GM19238 (cell line): Measurements from ENCODE around the gene CPNE4.
A peak's percentile ranks its signal among the peaks of the same experiment; 100 is the strongest.

Source experiments
- DNase-seq: peaks from one replicate; pipeline ENCODE4 v3.0.0; 2011; ENCODE audit warnings: low spot score; ENCODE audit not compliant: insufficient read length

Gene CPNE4

DNA sequence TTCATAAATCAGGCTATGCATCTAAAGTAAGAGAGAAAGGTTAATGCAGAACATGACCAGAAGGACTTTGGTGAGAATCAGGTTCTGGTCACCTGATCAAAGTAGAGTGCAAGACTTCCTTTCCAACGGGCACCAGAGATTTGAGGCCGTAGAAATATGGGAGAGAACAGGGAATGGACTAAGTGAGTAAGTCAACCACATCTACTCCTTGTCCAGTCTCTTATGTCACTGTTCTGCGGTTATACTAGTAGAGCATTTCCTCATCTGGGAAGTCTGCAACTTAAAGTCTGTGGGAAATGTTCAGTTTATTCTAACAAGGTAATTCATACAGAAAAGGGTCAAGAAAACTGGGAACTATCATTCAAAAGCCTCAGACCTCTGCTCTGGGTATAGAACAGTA lies 232.8 kb downstream of the CPNE4 start:
- no peak for DNase-seq

DNA sequence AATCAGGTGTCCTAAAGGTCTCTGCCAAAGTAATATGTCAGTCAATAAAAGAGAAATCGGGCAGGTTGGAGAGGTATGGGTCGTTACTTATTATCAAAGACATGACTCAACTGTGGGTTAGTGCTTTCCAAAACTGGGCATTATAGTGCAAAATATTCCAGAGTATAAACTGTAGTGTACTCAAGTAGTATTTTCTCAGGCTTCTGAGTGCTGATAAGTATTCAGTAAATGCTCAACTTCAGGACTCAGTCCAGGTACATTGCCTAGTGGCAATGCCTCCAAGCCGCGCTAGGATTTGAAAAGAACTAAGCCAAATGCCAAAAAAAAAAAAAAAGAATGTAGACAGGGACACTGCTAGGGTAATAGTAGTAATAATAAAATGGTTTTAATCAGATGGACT lies 233.2 kb downstream of the CPNE4 start:
- no peak for DNase-seq

DNA sequence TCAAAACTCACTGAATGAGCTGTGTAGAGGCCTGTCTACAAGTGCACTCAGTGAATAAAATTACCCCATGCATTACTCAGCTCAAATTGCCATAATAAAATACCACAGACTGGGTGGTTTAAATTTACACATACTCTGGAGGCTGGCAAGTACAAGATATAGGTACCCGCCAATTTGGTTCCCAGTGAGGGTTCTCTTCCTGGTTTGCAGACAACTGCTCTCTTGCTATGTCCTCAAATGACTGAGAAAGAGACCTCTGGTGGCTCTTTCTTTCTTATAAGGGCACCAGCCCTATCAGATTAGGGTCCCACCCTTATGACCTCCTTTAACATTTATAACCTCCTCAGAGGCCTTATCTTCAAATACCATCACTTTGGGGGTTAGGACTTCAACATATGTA lies 237.0 kb downstream of the CPNE4 start:
- DNase-seq, result no peak

DNA sequence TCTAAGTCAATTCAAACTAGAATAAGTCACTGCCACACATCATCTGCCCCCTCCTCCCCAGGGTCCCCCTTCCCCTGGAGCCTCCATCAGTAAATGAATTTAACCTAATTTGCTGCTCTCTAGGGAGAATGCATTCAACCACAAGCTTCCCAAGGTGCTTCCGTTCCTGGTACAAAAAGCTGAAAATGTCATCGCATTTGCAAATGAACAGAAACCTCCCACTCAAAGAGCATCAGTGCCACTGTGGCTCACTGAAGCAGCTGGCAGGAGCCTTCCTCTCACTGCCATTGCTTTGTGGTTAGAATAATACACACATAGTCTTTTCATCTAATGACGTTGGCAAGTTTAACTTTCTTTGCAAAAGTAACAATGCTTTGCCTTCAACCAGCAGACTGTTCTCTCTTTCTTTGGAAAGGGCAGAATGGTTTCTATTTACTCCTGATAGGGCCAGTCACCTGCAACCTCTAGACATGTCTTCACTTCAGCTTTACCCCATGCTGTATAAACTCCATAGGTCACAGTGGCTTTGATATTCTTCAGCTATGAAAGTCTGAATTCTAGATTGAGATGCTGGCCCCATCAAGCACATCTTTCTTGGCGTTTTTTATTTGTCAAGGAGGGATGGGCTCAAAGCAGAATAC lies 238.1 kb downstream of the CPNE4 start:
- DNase-seq, result no peak

DNA sequence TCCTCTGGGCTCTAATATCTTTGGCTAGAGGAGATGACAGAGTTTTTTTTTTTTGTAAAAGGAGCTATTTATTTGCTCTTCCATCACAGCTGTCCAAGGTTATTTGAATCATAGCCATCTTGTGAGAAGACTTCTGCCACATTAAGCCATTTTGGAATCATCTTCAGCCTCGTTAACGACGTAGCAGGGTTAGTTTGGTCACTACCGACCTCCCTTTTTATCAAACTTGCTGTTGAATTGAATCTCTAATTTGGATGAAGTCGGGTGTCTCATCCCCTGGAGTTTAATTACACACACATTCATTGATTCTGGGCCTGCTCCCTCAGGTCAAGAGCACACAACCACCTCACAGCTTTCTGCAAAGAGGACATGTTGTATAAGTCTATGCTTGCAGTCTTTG lies 238.7 kb downstream of the CPNE4 start:
- no peak for DNase-seq

DNA sequence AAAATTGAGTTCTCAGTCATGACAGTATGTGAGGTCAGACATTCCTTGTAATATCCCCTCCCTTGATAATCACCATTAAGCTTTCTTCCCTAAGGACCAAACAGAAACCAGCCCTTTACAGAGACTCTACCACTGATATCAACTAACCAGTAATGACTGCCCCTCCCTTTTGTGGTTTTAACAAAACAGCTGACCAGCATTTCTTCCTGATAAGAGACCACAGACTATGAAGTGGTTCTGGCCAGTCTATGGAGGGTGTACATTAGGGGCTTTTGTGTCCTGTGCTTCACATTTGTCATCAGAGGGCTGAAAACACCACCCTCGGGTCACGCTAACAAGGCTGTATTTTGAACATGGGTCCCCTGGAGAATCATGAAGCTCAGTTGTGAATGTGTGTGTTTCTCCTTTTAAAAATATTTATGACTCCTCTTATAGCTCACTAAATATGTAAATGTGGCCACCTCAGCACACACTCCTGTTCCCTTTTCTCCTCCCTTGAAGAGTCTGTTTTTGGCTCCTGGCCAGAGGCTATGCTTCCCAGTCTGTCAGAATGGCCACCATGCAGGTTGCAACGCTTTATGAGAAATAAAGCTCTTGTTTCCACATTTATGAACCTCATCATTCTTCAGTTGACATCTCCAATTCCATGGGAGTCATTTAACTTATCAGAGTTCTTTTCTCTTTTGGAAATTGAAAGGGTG lies 239.3 kb downstream of the CPNE4 start:
- no peak for DNase-seq

DNA sequence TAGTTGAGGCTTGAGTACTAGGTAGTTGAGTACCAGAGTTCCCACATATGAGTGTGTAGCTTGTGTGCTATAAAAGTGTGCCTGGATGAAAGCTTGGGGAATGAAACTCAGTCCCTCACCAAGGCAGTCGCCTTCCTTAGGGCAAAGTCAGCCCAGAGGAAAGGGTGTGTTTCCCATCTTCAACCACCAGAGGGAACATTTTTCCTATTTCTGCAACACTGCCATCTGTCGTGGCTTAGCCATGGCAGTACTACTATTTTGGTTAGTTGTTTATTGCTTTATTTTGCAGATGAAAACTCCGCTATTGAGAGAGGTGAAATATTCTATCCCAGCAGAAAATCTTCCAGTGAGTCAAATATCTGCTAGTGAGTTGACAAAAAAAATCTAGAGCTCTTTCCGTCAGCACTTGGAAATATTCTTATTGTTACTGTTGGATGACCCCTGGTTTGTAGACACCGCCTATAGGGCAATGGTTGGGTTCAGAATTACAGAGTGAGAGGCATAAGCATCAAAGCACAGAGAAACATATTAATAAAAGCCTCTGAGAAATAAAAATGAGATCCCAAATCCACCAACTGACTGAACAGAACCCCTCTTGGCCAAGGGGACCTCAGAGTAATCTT lies 239.9 kb downstream of the CPNE4 start:
- peak; percentile 16 for DNase-seq

DNA sequence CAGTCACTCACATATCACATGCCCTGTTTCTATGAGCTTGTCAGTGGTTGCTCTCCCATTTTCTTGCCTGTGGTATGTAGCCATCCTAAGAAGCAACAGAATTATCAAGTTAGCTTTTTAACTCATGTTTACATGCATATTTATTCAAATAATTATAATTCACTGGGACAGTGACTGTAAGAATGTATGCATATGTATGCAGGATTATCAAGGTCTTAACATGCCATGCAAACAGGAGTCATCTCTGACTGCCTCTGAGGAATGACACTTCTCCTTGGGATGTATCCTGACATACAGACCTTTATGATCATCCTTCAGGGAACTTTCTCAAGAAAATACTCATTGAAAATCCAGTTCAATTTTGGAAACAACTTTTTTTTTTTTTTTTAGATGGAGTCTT lies 240.9 kb downstream of the CPNE4 start:
- DNase-seq, result no peak

DNA sequence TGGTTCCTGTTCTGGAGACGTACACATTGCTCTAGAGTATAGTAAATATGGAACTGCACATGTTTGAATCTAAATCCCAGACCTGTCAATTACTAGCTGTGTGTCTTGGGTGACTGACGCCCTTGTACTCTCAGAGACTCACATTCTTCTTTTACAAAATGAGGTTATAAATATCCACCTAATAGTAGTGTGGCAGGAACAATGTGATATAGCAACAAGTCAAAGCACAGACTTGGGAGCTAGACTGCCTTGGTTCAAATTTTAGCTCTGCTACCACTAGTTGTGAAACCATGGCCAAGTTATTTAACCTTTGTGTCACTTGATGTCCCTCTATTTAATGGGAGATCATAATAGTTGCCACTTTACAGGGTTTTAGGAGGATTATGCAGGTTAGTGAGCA lies 245.6 kb downstream of the CPNE4 start:
- DNase-seq, result no peak

DNA sequence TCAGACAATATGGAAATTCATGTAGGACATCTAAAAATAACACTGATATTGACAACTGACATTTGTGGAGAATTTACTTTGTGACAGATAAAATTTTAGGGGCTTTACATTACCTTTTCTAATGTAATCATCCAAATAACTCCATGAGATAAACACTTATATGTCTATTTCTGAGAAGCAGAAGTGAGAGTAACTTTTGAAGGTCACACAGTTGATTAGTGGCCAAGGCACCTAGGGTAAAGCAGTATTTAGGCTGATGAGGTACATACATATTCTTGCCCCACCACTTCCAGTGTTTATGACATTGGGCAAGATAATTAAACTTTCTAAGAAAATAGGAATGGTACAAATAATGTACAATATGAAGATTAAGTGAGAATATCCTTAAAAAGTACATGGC lies 248.4 kb downstream of the CPNE4 start:
- DNase-seq, result no peak

DNA sequence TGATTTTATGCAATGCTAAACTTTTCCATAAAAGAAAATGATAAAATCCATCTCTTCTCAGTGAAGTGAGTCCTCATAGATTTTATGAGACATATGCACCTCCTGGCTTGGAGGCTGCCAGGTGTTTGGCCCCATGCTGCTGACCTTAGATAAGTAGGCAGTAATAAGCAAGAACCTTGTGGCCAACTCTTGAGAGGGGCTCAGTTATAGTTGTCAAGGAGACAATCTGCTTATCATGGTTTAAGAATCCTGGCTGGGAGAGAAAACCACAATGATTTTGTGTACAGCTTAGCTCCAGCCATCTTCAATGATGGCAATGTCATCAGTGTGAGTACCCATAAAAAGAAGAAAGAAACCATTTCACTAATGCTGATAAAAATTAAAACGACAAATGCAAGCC lies 252.1 kb downstream of the CPNE4 start:
- no peak for DNase-seq

DNA sequence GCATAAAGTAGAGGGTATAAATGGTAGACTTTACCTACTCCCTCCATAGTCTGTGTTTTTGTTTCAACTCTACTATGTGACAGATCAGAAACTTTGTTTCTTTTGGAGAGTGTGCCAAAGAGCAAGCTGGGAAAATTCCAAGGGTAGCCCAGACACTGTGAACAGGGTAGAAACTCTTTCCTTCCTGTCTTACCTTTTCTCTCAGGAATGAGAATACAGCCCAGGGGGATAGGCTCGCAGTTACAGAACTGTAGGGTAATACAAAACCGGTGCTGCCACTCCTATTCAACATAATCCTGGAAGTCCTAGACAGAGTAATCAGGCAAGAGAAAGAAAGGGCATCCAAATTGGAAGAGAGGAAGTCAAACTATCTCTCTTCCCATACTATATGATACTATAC lies 256.3 kb downstream of the CPNE4 start:
- DNase-seq, result no peak

DNA sequence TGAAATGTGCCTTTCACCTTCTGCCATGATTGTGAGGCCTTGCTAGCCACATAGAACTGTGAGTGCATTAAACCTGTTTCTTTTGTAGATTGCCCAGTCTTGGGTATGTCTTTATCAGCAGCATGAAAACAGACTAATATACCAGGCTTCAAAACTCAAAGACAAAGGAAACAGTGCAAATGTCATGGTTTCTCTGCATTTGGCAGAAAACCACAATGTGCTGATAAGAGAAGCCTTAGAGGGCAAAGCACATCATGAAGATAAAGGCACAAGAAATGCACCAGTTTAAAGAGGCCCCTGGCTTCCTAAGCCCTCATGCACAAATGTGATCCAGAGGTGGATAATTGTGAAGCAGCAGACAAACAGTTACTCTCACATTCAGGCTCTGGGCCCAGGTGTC lies 259.2 kb downstream of the CPNE4 start:
- DNase-seq, result no peak

DNA sequence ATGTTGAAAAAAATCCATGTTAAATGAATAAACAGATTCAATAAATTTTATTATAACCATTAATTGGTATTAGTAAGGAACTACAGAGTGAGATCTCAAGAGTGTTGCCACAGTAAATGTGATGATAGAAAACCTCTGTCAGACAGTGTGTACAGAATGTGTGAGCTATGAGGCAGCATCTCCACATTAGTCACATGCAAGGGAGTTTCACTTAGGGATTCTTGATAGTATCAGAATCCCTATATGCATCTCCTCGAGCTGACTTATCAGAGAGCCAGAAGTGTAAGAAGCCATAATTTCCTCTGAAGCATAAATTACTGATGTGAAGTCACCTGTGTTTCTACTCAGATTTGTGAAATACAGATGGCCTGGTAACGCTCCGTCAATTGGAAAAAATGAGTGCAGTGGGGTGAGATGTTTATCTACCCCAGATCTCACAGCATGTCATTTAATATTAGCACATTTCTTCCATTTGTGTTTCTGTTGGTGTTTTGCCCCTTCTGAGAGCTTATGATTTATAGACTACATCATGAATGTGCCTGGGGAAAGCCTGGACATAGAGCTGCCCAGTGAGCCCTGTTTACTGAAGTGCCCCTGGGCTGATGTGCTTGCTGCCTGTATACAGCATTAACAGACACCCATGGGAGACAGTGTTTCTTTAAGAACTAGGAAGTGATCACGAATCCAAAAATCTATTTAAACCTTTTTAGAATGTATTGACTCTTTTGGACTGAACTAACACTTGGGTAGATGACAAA lies 262.4 kb downstream of the CPNE4 start:
- no peak for DNase-seq

DNA sequence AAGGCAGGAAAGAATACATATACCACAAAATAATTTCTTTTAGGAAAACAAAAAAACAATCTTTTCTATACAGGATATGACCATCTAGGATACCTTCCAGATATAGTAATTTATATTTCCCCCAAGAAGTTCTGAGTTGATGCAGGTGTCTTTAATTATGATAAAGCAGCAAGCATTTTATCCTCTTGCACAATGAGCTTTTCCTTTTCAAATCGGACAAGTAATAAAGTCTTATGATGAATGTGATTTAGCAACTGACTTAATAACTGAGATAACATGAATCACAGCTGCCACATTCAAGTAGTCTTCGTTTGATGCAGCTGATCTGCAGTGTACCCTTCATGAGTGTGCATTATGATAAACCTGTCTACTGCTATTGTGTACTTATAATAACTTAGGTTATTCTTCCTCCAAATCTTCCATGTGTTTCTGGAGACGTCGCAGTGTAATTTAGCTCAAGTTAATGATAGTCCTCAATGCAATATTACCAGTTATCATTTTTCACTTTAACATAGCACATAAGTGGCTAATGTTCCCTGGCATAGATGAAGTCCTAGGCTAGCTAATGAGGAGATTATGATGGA lies 271.7 kb downstream of the CPNE4 start:
- no peak for DNase-seq

DNA sequence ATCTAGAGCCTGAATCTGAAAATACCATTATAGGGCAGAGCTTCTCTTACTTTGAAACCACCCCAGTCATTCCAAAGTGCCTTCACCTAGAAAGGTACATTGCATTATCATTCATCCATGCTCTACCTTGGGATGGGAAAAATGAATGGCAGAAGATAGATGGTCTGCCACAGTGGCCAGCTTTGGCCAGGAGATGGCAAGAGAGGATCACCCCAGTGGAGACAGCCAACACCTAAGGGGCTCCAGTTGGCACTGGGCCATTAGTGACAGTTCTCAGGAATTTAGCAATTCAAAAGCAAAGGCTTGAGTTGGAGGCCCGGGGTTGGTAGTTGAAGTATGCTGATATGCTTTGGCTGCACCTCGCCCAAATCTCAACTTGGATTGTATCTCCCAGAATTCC lies 278.4 kb downstream of the CPNE4 start:
- no peak for DNase-seq

DNA sequence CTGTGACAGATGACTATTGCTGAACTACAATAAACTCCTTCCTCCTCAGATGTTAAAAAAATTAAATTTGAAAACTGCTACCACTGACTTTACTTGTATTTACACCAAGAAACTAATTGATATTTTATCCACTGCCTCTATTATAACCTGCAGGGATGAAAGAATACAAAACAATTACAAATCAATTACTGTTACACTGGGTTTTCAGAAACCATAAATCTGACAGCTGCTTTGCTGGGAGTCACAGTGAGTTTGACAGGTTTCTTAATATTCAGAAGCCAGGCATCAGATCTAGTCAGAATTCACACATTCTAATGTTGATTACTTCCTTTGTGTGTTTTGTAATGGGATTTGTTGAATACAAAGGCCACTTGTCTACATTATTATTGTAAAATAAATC lies 279.4 kb downstream of the CPNE4 start:
- no peak for DNase-seq

DNA sequence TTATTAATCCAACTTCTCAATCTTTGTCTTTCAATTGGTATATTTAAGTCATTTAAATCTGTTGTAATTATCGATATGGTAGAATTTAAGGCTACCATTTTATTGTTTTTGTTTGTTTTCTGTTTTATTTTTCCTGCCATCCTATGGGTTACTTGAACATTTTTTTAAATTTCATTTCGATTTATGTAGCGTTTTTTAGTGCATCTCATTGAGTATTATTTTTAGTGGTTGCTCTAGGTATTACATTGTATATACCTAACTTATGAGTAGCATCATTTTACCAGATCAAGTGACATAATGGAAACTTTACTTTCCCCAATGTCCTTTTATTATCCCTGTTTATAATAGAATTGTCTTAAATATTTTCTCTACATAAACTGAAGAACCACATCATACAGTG lies 284.6 kb downstream of the CPNE4 start:
- DNase-seq, result no peak

DNA sequence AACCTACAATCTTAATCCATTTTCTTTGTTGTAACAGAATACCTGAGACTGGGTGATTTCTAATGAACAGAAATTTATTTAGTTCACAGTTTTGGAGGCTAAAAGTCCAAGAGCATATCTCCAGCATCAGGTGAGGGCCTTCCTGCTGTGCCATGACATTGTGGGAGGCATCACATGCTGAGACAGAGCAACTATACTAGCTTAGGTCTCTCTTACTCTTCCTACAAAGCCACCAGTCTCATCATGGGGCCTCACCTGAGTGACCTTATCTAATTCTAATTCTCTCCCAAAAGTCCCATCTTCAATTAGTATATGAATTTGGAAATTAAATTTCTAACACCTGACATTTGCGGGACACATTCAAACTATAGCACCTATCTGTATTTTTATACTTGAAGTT lies 285.0 kb downstream of the CPNE4 start:
- no peak for DNase-seq

DNA sequence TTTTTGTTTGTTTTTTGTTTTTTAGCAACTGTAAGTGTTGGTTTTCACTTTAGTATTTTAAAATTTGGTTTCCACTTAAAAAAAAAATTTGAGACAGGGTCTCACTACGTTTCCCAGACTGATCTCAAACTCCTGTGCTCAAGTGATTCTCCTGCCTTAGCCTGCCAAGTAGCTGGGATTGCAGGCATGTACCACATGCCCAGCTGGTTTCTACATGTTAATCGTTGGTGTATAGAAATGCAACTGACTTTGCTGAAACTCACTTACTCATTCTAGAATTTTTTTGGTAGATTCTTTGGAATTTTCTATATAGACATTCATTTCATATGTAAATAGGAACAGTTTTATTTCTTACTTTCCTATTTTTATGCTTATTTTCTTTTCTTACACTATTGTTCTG lies 287.3 kb downstream of the CPNE4 start:
- DNase-seq, result no peak

DNA sequence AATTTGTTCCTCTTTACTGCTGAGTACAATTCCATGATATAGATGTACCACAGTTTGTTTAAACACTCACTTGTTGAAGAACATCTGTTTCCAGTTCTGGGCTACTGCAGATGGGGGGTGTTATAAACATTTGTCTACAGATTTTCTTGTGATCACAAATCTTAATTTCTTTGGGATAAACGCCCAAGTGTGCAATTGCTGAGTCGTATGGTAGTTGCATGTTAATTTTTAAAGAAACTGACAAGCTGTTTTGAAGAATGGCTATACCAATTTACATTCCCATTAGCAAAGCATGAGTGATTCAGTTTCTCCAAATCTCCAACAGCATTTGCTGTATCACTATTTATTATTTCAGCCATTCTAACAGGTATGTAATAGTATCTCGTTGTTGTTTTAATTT lies 290.0 kb downstream of the CPNE4 start:
- no peak for DNase-seq

DNA sequence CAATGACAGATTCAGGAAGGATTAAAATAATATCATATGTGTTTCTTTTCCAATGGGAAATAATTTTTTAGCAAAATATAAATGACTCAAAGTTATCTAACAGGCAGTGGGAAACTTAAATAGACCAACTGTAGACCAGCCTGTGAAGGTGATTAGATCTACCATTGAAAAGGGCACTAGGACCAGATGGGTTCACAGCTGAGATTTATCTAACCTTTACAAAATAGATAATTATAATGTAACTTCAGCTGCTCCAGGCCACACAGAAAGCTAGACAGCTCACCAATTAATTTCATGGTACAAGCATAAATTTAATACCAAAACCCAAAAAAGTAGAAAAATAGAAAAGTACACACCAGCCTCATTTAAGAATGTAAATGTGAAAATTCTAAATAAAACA lies 291.7 kb downstream of the CPNE4 start:
- no peak for DNase-seq
